Trophoblast cell (in vitro differentiated cells and primary cell): ENCODE data around the gene ABCA5.

Source experiments
- DNase-seq, 2 donors: peaks; one replicate each; pipeline ENCODE4 v3.0.0-alpha.2; 2016
- H2AFZ ChIP-seq: 2 replicates; pipeline ENCODE4 v1.6.1; 2013; ENCODE audit warnings: low read length, moderate library complexity, mild to moderate bottlenecking; ENCODE audit not compliant: insufficient read depth, poor library complexity
- H2AK5ac ChIP-seq: 2 replicates; pipeline ENCODE4 v1.6.1; 2013; ENCODE audit warnings: mild to moderate bottlenecking, low read length
- H2BK120ac ChIP-seq: 2 replicates; pipeline ENCODE4 v1.6.1; 2013; ENCODE audit warnings: low read length, mild to moderate bottlenecking, moderate library complexity; ENCODE audit not compliant: insufficient read depth, poor library complexity
- H2BK12ac ChIP-seq: 2 replicates; pipeline ENCODE4 v1.6.1; 2013; ENCODE audit warnings: mild to moderate bottlenecking, low read length, moderate library complexity
- H2BK5ac ChIP-seq: 2 replicates; pipeline ENCODE4 v1.6.1; 2013; ENCODE audit warnings: low read length, low read depth, moderate library complexity, mild to moderate bottlenecking; ENCODE audit not compliant: poor library complexity
- H3K14ac ChIP-seq: 2 replicates; pipeline ENCODE4 v1.6.1; 2013; ENCODE audit warnings: mild to moderate bottlenecking, low read length
- H3K18ac ChIP-seq: 2 replicates; pipeline ENCODE4 v1.6.1; 2013; ENCODE audit warnings: mild to moderate bottlenecking, low read length
- H3K23ac ChIP-seq: 2 replicates; pipeline ENCODE4 v1.6.1; 2013; ENCODE audit warnings: low read length
- H3K27ac ChIP-seq: 2 replicates; pipeline ENCODE4 v1.5.1; 2013; ENCODE audit warnings: low read depth, mild to moderate bottlenecking, inconsistent platforms, low read length, moderate library complexity
- H3K27me3 ChIP-seq: 2 replicates; pipeline ENCODE4 v1.6.1; 2013; ENCODE audit warnings: inconsistent platforms, mild to moderate bottlenecking, low read length, moderate library complexity; ENCODE audit not compliant: insufficient read depth
- H3K36me3 ChIP-seq, 2 experiments: 1 replicate in 1 of 2; 2 replicates in 1 of 2; pipeline ENCODE4 v1.6.1; 2013; ENCODE audit warnings: low read length in 2 of 2, mild to moderate bottlenecking in 2 of 2, moderate library complexity in 1 of 2; ENCODE audit not compliant: insufficient read depth in 2 of 2, control insufficient read depth in 1 of 2
- H3K4ac ChIP-seq: 2 replicates; pipeline ENCODE4 v1.6.1; 2013; ENCODE audit warnings: low read depth, mild to moderate bottlenecking, low read length, moderate library complexity
- H3K4me1 ChIP-seq, 2 experiments: 1 replicate in 1 of 2; 2 replicates in 1 of 2; pipeline ENCODE4 v1.6.1; 2013; ENCODE audit warnings: low read length in 2 of 2, mild to moderate bottlenecking in 2 of 2, moderate library complexity in 1 of 2; ENCODE audit not compliant: insufficient read depth in 2 of 2, control insufficient read depth in 1 of 2
- H3K4me2 ChIP-seq: 2 replicates; pipeline ENCODE4 v1.6.1; 2013; ENCODE audit warnings: inconsistent platforms, mild to moderate bottlenecking, low read length, moderate library complexity
- H3K4me3 ChIP-seq: 2 replicates; pipeline ENCODE4 v1.5.1; 2013; ENCODE audit warnings: mild to moderate bottlenecking, low read depth, low read length, inconsistent platforms
- H3K79me1 ChIP-seq: one replicate; pipeline ENCODE4 v1.6.1; 2013; ENCODE audit warnings: low read length
- H3K79me2 ChIP-seq: 2 replicates; pipeline ENCODE4 v1.6.1; 2013; ENCODE audit warnings: low read length, mild to moderate bottlenecking; ENCODE audit not compliant: control insufficient read depth, insufficient read depth, poor library complexity
- H3K9ac ChIP-seq: 2 replicates; pipeline ENCODE4 v1.6.1; 2013; ENCODE audit warnings: mild to moderate bottlenecking, low read length
- H3K9me3 ChIP-seq: 2 replicates; pipeline ENCODE4 v1.6.1; 2013; ENCODE audit warnings: low read depth, mild to moderate bottlenecking, control low read depth, inconsistent platforms, low read length; ENCODE audit not compliant: insufficient read depth
- H4K12ac ChIP-seq: 2 replicates; pipeline ENCODE4 v1.6.1; 2013; ENCODE audit warnings: low read depth, mild to moderate bottlenecking, low read length, moderate library complexity
- H4K8ac ChIP-seq: 2 replicates; pipeline ENCODE4 v1.6.1; 2013; ENCODE audit warnings: low read depth, mild to moderate bottlenecking, low read length, moderate library complexity
- H4K91ac ChIP-seq: one replicate; pipeline ENCODE4 v1.6.1; 2013; ENCODE audit warnings: low read depth, mild to moderate bottlenecking, low read length, moderate library complexity
- WGBS: extraction: QIAGEN DNeasy Blood & Tissue Kit; methylation state at CpG from one replicate; pipeline ENCODE4 v1.1.7; 2013; ENCODE audit warnings: missing lambda C conversion rate; ENCODE audit not compliant: insufficient read length, insufficient coverage; ENCODE audit errors: extremely low coverage; 5-methylcytosine and 5-hydroxymethylcytosine counted together

The ABCA5 gene

GRCh38 chr17:69363488-69364210, 36.7 kb upstream of the ABCA5 start:
- no peak overlapping the region for H3K14ac ChIP-seq
- H3K27me3 ChIP-seq, result no peaks in the 10 kb centered on the region
- no peak overlapping the region for H3K18ac ChIP-seq
- no CpG with 5 or more reads among the region's 2 CpGs for WGBS
- no peaks in the 10 kb centered on the region for H3K36me3 ChIP-seq
- H2AFZ ChIP-seq, result no peak overlapping the region
- H3K4me3 ChIP-seq, result no peak overlapping the region
- H3K9ac ChIP-seq, result no peak overlapping the region
- no peak overlapping the region for H4K91ac ChIP-seq
- no peak overlapping the region for H2BK5ac ChIP-seq
- no peak for DNase-seq
- no peaks in the 10 kb centered on the region for H3K4me1 ChIP-seq
- no peak overlapping the region for H3K23ac ChIP-seq
- no peaks in the 10 kb centered on the region for H3K79me1 ChIP-seq
- H3K4me2 ChIP-seq, result no peak overlapping the region
- H4K12ac ChIP-seq, result no peak overlapping the region
- H3K9me3 ChIP-seq, result no peaks in the 10 kb centered on the region
- no peak overlapping the region for H4K8ac ChIP-seq
- H2AK5ac ChIP-seq, result no peak overlapping the region
- H3K27ac ChIP-seq, result no peak overlapping the region
- no peak overlapping the region for H2BK120ac ChIP-seq
- no peak overlapping the region for H2BK12ac ChIP-seq
- H3K79me2 ChIP-seq, result no peaks in the 10 kb centered on the region
- no peak overlapping the region for H3K4ac ChIP-seq

DNA sequence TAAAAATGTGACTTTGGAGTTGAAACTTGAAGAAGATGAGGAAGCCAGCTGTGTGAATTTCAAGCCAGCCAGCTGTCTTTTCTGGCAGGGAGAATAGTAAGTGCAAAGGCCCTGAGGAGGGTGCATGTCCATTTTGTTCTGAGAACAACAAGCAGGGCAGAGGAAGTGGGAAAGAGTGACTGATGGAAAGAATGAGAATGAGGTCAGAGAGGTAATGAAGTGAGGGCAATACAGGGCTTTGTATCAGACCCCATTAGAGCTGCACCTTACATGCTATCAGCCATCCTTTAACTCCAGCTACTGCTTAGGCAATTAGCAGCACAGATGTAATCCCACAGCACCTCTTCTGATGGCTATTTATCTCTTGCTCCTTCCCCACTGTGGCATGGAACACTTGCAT, 34.2 kb upstream of the ABCA5 start:
- H2BK120ac ChIP-seq, result no peak overlapping the region
- H3K36me3 ChIP-seq, result no peaks in the 10 kb centered on the region
- no peak overlapping the region for H4K91ac ChIP-seq
- no peak overlapping the region for H3K4me2 ChIP-seq
- no peak for DNase-seq
- H3K4me1 ChIP-seq, result no peaks in the 10 kb centered on the region
- no peaks in the 10 kb centered on the region for H3K27me3 ChIP-seq
- no peak overlapping the region for H3K4me3 ChIP-seq
- H3K27ac ChIP-seq, result no peak overlapping the region
- no peak overlapping the region for H2AK5ac ChIP-seq
- H2AFZ ChIP-seq, result no peak overlapping the region
- H3K14ac ChIP-seq, result no peak overlapping the region
- no peak overlapping the region for H2BK5ac ChIP-seq
- H4K12ac ChIP-seq, result no peak overlapping the region
- no peak overlapping the region for H3K4ac ChIP-seq
- no peaks in the 10 kb centered on the region for H3K79me1 ChIP-seq
- H3K9me3 ChIP-seq, result no peaks in the 10 kb centered on the region
- H3K23ac ChIP-seq, result no peak overlapping the region
- H3K18ac ChIP-seq, result no peak overlapping the region
- H3K9ac ChIP-seq, result no peak overlapping the region
- no peaks in the 10 kb centered on the region for H3K79me2 ChIP-seq
- no peak overlapping the region for H4K8ac ChIP-seq
- no peak overlapping the region for H2BK12ac ChIP-seq

GRCh38 chr17:69358688-69359596, 32.0 kb upstream of the ABCA5 start:
- H4K91ac ChIP-seq, result no peak overlapping the region
- no peak overlapping the region for H3K27ac ChIP-seq
- H3K23ac ChIP-seq, result no peak overlapping the region
- no peak overlapping the region for H3K9ac ChIP-seq
- H2BK12ac ChIP-seq, result no peak overlapping the region
- H2AFZ ChIP-seq, result no peak overlapping the region
- H3K4ac ChIP-seq, result no peak overlapping the region
- H4K12ac ChIP-seq, result no peak overlapping the region
- WGBS, result no CpG with 5 or more reads among the region's 3 CpGs
- no peak overlapping the region for H3K4me3 ChIP-seq
- no peak overlapping the region for H3K4me2 ChIP-seq
- no peaks in the 10 kb centered on the region for H3K4me1 ChIP-seq
- H2AK5ac ChIP-seq, result no peak overlapping the region
- H4K8ac ChIP-seq, result no peak overlapping the region
- no peaks in the 10 kb centered on the region for H3K79me2 ChIP-seq
- H3K36me3 ChIP-seq, result no peaks in the 10 kb centered on the region
- no peaks in the 10 kb centered on the region for H3K79me1 ChIP-seq
- no peak overlapping the region for H3K14ac ChIP-seq
- no peak overlapping the region for H2BK120ac ChIP-seq
- H2BK5ac ChIP-seq, result no peak overlapping the region
- no peaks in the 10 kb centered on the region for H3K27me3 ChIP-seq
- H3K9me3 ChIP-seq, result no peaks in the 10 kb centered on the region
- no peak overlapping the region for H3K18ac ChIP-seq
- DNase-seq, result no peak

- H2AFZ ChIP-seq, result no peak overlapping the region
- DNase-seq, result no peak
- no peak overlapping the region for H3K14ac ChIP-seq
- H3K27ac ChIP-seq, result no peak overlapping the region
- H2BK12ac ChIP-seq, result no peak overlapping the region
- no peak overlapping the region for H3K23ac ChIP-seq
- no peaks in the 10 kb centered on the region for H3K79me2 ChIP-seq
- no peak overlapping the region for H4K8ac ChIP-seq
- H3K18ac ChIP-seq, result no peak overlapping the region
- no peak overlapping the region for H2AK5ac ChIP-seq
- no peaks in the 10 kb centered on the region for H3K9me3 ChIP-seq
- no peak overlapping the region for H3K4ac ChIP-seq
- no peak overlapping the region for H2BK5ac ChIP-seq
- no peak overlapping the region for H3K9ac ChIP-seq
- no CpG with 5 or more reads among the region's 2 CpGs for WGBS
- no peaks in the 10 kb centered on the region for H3K27me3 ChIP-seq
- no peak overlapping the region for H2BK120ac ChIP-seq
- no peak overlapping the region for H4K12ac ChIP-seq
- H3K4me1 ChIP-seq, result no peaks in the 10 kb centered on the region
- no peak overlapping the region for H3K4me2 ChIP-seq
- H3K36me3 ChIP-seq, result no peaks in the 10 kb centered on the region
- no peak overlapping the region for H4K91ac ChIP-seq
- H3K4me3 ChIP-seq, result no peak overlapping the region
- no peaks in the 10 kb centered on the region for H3K79me1 ChIP-seq
Observed at GRCh38 chr17:69357701-69358100, 30.8 kb upstream of the ABCA5 start.
